ENCODE data around the gene CUX1.

CUX1 gene

GRCh38 chr7:102111061-102112041, 293.9 kb downstream of the CUX1 start:
- TF ChIP-seq, protein P1, sequence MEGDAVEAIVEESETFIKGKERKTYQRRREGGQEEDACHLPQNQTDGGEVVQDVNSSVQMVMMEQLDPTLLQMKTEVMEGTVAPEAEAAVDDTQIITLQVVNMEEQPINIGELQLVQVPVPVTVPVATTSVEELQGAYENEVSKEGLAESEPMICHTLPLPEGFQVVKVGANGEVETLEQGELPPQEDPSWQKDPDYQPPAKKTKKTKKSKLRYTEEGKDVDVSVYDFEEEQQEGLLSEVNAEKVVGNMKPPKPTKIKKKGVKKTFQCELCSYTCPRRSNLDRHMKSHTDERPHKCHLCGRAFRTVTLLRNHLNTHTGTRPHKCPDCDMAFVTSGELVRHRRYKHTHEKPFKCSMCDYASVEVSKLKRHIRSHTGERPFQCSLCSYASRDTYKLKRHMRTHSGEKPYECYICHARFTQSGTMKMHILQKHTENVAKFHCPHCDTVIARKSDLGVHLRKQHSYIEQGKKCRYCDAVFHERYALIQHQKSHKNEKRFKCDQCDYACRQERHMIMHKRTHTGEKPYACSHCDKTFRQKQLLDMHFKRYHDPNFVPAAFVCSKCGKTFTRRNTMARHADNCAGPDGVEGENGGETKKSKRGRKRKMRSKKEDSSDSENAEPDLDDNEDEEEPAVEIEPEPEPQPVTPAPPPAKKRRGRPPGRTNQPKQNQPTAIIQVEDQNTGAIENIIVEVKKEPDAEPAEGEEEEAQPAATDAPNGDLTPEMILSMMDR (IDR thresholded peaks at IDR 0.05; ENCODE audit: borderline replicate concordance, insufficient read depth, low read depth, low read length): no peak
- no peak overlapping the region for H3K4me3 ChIP-seq (ENCODE audit: low read depth, low read length)

- TF ChIP-seq, protein P1 (IDR thresholded peaks at IDR 0.05; ENCODE audit: borderline replicate concordance, insufficient read depth, low read depth, low read length): no peak
- no peak overlapping the region for H3K4me3 ChIP-seq (ENCODE audit: low read depth, low read length)
Observed at GRCh38 chr7:102115181-102115580, 297.8 kb downstream of the CUX1 start.

GRCh38 chr7:102115931-102116330, 298.5 kb downstream of the CUX1 start:
- no peak overlapping the region for H3K4me3 ChIP-seq (ENCODE audit: low read depth, low read length)
- TF ChIP-seq, protein P1 (IDR thresholded peaks at IDR 0.05; ENCODE audit: borderline replicate concordance, insufficient read depth, low read depth, low read length): no peak

GRCh38 chr7:102117743-102118142, 300.3 kb downstream of the CUX1 start:
- TF ChIP-seq, protein P1 (IDR thresholded peaks at IDR 0.05; ENCODE audit: borderline replicate concordance, insufficient read depth, low read depth, low read length): no peak
- H3K4me3 ChIP-seq (ENCODE audit: low read depth, low read length): no peak overlapping the region

DNA sequence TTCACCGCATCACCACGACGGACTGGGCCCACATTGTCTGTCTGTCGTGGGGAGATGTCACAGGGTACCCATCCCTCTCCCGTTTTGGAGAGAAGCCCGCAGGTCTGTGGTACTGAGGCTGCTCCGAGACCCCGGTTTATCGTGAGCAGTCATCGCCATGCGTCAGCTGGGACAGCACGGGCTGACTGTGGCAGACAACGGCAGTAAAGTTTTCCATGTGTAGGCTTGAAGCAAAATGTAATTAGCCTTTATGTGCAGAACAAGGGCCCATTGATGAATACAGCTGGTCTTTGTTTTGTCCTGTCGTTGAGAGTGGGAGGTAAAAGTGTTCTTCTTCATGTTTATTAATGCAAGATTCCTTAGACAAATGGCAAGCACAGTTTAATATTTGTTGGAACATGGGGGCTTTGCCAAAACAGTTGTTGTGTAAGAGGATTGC, 301.8 kb downstream of the CUX1 start:
- H3K4me3 ChIP-seq (ENCODE audit: low read depth, low read length): no peak overlapping the region
- TF ChIP-seq, protein P1 (IDR thresholded peaks at IDR 0.05; ENCODE audit: borderline replicate concordance, insufficient read depth, low read depth, low read length): no peak

- no peak overlapping the region for H3K4me3 ChIP-seq (ENCODE audit: low read depth, low read length)
- TF ChIP-seq, protein P1 (IDR thresholded peaks at IDR 0.05; ENCODE audit: borderline replicate concordance, insufficient read depth, low read depth, low read length): no peak
Observed at GRCh38 chr7:102119925-102120324, 302.5 kb downstream of the CUX1 start.
